Vagina (tissue), 2 donors: ENCODE data around the gene ARID1B. TPM values are rescaled to one million over a fixed set of nuclear protein-coding genes. Genes with fewer than 3 reads are reported as not detected.

ENCODE experiments used
- DNase-seq, 2 donors: peaks; one replicate each; pipeline ENCODE4 v3.0.0-alpha.2; 2017; ENCODE audit errors: extremely low spot score in 2 of 2
- H3K27ac ChIP-seq: fragments of 200-600 bp; sonication (generic); one replicate; pipeline ENCODE4 v1.5.1; 2019
- H3K27me3 ChIP-seq: fragments of 200-600 bp; sonication (generic); one replicate; pipeline ENCODE4 v1.5.1; 2019
- H3K36me3 ChIP-seq, 2 donors: fragments of 200-600 bp; sonication (generic); one replicate each; pipeline ENCODE4 v1.5.1; 2017 to 2019
- H3K4me1 ChIP-seq: fragments of 200-600 bp; sonication (generic); one replicate; pipeline ENCODE4 v1.5.1; 2019
- H3K4me3 ChIP-seq, 2 donors: fragments of 200-600 bp; sonication (generic); 1 replicate in 1 of 2; 2 replicates in 1 of 2; pipeline ENCODE4 v1.5.1; 2016 to 2019
- H3K9me3 ChIP-seq: fragments of 200-600 bp; sonication (generic); one replicate; pipeline ENCODE4 v1.5.1; 2019
- POLR2A ChIP-seq, 2 donors: fragments of 450-650 bp; IDR thresholded peaks; one replicate each; pipeline ENCODE4 v1.6.1; 2017; ENCODE audit warnings: antibody characterized with exemption in 2 of 2, mild to moderate bottlenecking in 2 of 2, moderate library complexity in 2 of 2
- POLR2AphosphoS5 ChIP-seq, 2 donors: sonication (generic); formaldehyde crosslinking; IDR thresholded peaks; one replicate each; pipeline ENCODE4 v1.9.0; 2017; ENCODE audit warnings: antibody characterized with exemption in 2 of 2, mild to moderate bottlenecking in 2 of 2, low read depth in 1 of 2; ENCODE audit not compliant: insufficient read depth in 1 of 2
- intact Hi-C: fragments of 100-400 bp; cut with DNase I; formaldehyde crosslinking; loops from one replicate; pipeline ENCODE4 v1.15.1; 2023
- total RNA-seq: library from RNA; depleted of rRNA; stranded (reverse); fragments of >200 nt; gene quantifications from one replicate; pipeline ENCODE4 v1.2.3, GENCODE V29; 2016
- TF ChIP-seq, protein P1 (sequence below), 3 experiments: fragments of 450-650 bp in 2 of 3; fragments of 200-600 bp in 1 of 3; sonication (generic) in 1 of 3; IDR thresholded peaks; one replicate each; pipeline ENCODE4 v1.5.1; 2017 to 2019; ENCODE audit warnings: antibody characterized with exemption in 3 of 3, mild to moderate bottlenecking in 2 of 3, moderate library complexity in 2 of 3

Gene ARID1B
- total RNA-seq, 1 donor from 2014 or later = 141 TPM

DNA sequence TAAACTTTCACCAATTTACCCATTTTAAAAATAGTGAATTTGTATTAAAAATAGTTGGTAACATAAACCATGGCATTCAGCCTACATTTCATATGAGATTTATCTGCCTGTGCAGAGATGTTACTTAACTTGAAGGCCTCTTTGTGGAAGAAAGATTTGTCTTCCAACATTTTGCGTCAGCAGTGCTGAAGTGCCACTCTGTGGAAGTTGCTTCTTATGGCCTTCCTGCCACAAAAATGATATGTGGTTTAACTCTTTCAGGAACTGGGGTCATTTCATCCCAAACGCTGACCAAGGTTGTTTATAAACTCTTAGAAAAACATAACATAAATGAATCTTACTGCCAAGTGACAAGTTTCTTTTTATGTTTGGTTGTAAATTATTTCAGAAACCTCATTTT lies 246.8 kb downstream of the ARID1B start:
- no peak overlapping the region for H3K4me3 ChIP-seq
- H3K27me3 ChIP-seq = no peaks in the 10 kb centered on the region
- no peaks in the 10 kb centered on the region for H3K9me3 ChIP-seq
- peaks cover 47% of the 10 kb centered on the region for H3K4me1 ChIP-seq
- H3K36me3 ChIP-seq = no peaks in the 10 kb centered on the region
- intact Hi-C loops = no loop called here
- TF ChIP-seq, protein P1, sequence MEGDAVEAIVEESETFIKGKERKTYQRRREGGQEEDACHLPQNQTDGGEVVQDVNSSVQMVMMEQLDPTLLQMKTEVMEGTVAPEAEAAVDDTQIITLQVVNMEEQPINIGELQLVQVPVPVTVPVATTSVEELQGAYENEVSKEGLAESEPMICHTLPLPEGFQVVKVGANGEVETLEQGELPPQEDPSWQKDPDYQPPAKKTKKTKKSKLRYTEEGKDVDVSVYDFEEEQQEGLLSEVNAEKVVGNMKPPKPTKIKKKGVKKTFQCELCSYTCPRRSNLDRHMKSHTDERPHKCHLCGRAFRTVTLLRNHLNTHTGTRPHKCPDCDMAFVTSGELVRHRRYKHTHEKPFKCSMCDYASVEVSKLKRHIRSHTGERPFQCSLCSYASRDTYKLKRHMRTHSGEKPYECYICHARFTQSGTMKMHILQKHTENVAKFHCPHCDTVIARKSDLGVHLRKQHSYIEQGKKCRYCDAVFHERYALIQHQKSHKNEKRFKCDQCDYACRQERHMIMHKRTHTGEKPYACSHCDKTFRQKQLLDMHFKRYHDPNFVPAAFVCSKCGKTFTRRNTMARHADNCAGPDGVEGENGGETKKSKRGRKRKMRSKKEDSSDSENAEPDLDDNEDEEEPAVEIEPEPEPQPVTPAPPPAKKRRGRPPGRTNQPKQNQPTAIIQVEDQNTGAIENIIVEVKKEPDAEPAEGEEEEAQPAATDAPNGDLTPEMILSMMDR (IDR thresholded peaks at IDR 0.05) = no peak
- TF ChIP-seq POLR2A (IDR thresholded peaks at IDR 0.05) (no peak), POLR2AphosphoS5 (IDR thresholded peaks at IDR 0.05; ENCODE audit: insufficient read depth in 1 of 2, low read depth in 1 of 2) (no peak)
- DNase-seq = no peak
- H3K27ac ChIP-seq = peak overlapping the region; percentile 62

DNA sequence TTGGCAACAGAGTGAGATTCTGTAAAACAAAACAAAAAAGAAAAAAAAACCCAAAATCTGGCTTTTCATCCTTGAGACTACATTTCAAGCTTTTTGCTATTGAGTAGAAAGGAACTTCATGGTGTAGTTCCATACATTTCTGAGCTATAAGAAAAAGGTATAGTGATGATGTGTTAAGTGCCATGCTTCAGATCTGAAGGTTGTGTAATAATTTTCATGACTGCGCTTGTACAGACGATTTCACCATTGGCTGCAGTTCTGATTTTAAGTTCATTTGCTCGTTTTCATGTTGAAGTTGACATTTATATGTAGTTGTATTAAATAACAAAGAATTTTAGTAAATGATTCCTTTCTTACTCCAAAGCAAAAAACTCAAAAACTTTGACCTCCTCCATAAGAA lies 247.6 kb downstream of the ARID1B start:
- intact Hi-C loops = no loop called here
- Histone ChIP-seq H3K36me3 (no peaks in the 10 kb centered on the region), H3K27ac (peak overlapping the region; percentile 13), H3K9me3 (no peaks in the 10 kb centered on the region), H3K4me1 (peaks cover 39% of the 10 kb centered on the region), H3K27me3 (no peaks in the 10 kb centered on the region), H3K4me3 (no peak overlapping the region)
- TF ChIP-seq POLR2A (IDR thresholded peaks at IDR 0.05) (no peak), POLR2AphosphoS5 (IDR thresholded peaks at IDR 0.05; ENCODE audit: insufficient read depth in 1 of 2, low read depth in 1 of 2) (no peak)
- TF ChIP-seq, protein P1 (IDR thresholded peaks at IDR 0.05) = no peak
- no peak for DNase-seq

GRCh38 chr6:157025437-157025836 lies 248.3 kb downstream of the ARID1B start:
- Histone ChIP-seq H3K27me3 (no peaks in the 10 kb centered on the region), H3K4me1 (peaks cover 33% of the 10 kb centered on the region), H3K9me3 (no peaks in the 10 kb centered on the region), H3K27ac (peak overlapping the region; percentile 13), H3K4me3 (no peak overlapping the region), H3K36me3 (no peaks in the 10 kb centered on the region)
- intact Hi-C loops = no loop called here
- no peak for DNase-seq
- TF ChIP-seq, protein P1 (IDR thresholded peaks at IDR 0.05) = no peak
- TF ChIP-seq POLR2A (IDR thresholded peaks at IDR 0.05) = no peak
- TF ChIP-seq POLR2AphosphoS5 (IDR thresholded peaks at IDR 0.05; ENCODE audit: insufficient read depth in 1 of 2, low read depth in 1 of 2) = no peak

DNA sequence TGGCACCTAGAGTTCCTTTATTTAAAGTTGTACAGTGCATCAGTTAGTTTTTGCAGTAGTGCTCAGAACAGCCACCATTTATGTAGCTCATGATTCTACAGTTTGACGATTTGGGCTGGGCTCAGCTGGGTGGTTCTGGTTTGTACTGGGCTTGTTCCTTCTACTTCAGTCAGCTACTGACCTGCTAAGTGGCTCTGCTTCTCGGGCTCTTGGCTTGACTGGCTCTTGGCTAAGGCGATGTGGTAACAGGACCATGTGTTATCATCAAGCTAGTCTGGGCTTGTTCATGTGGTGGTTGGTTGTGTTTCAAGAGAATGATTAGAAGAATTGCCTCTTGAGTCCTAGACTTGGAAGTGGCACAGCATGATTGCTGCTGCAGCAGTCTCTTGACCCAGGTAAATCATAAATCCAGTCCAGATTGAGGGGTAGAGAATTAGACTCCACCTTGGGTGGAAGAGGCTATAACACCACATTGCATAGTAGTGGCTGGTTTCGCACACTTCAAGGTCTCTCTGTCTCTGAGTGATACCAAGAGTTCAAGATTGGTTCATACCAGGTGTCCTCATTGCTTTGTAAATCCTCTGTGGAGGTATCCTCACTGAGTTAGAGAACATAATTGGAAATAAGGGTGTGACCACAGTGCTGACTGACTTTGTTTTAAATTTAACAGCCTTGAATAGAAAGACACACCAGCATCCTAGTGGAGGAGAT lies 253.0 kb downstream of the ARID1B start:
- H3K4me1 ChIP-seq = peaks cover 30% of the 10 kb centered on the region
- intact Hi-C loops = no loop called here

GRCh38 chr6:157030755-157031154 lies 253.6 kb downstream of the ARID1B start:
- DNase-seq = no peak
- Histone ChIP-seq H3K4me3 (no peak overlapping the region), H3K9me3 (no peaks in the 10 kb centered on the region), H3K27ac (no peak overlapping the region), H3K36me3 (no peaks in the 10 kb centered on the region), H3K4me1 (peaks cover 31% of the 10 kb centered on the region), H3K27me3 (no peaks in the 10 kb centered on the region)
- TF ChIP-seq POLR2A (IDR thresholded peaks at IDR 0.05) = no peak
- no peak for TF ChIP-seq POLR2AphosphoS5 (IDR thresholded peaks at IDR 0.05; ENCODE audit: insufficient read depth in 1 of 2, low read depth in 1 of 2)
- TF ChIP-seq, protein P1 (IDR thresholded peaks at IDR 0.05) = no peak
- intact Hi-C loops = no loop called here

More for the DNA sequence above, 253.0 kb downstream of the ARID1B start:
- no peak overlapping the region for H3K27ac ChIP-seq
- H3K9me3 ChIP-seq = no peaks in the 10 kb centered on the region
- H3K27me3 ChIP-seq = no peaks in the 10 kb centered on the region
- H3K4me3 ChIP-seq = no peak overlapping the region
- no peaks in the 10 kb centered on the region for H3K36me3 ChIP-seq
- TF ChIP-seq POLR2AphosphoS5 (IDR thresholded peaks at IDR 0.05; ENCODE audit: insufficient read depth in 1 of 2, low read depth in 1 of 2) (no peak), POLR2A (IDR thresholded peaks at IDR 0.05) (no peak)
- TF ChIP-seq, protein P1 (IDR thresholded peaks at IDR 0.05) = no peak
- no peak for DNase-seq
